Mesenchymal stem cell (in vitro differentiated cells and primary cell): ENCODE results near the gene ITIH5.

Source experiments
- DNase-seq: peaks from one replicate; pipeline ENCODE4 v3.0.0-alpha.2; 2013
- H2AFZ ChIP-seq: one replicate; pipeline ENCODE4 v1.6.1; 2013; ENCODE audit warnings: low read depth, mild to moderate bottlenecking, control low read depth, inconsistent platforms, low read length, moderate library complexity
- H2AK5ac ChIP-seq: 2 replicates; pipeline ENCODE4 v1.6.1; 2013; ENCODE audit warnings: low read length, moderate library complexity, mild to moderate bottlenecking, inconsistent platforms; ENCODE audit not compliant: severe bottlenecking
- H2BK120ac ChIP-seq: one replicate; pipeline ENCODE4 v1.6.1; 2013; ENCODE audit warnings: low read depth, mild to moderate bottlenecking, inconsistent platforms, low read length, moderate library complexity
- H2BK12ac ChIP-seq, 2 experiments: one replicate each; pipeline ENCODE4 v1.6.1; 2013; ENCODE audit warnings: inconsistent platforms in 2 of 2, low read length in 2 of 2, mild to moderate bottlenecking in 2 of 2, moderate library complexity in 2 of 2, control low read depth in 1 of 2
- H2BK15ac ChIP-seq: one replicate; pipeline ENCODE4 v1.6.1; 2013; ENCODE audit warnings: mild to moderate bottlenecking, low read depth, inconsistent platforms; ENCODE audit not compliant: poor library complexity, severe bottlenecking
- H2BK5ac ChIP-seq: 2 replicates; pipeline ENCODE4 v1.6.1; 2013; ENCODE audit warnings: low read depth, mild to moderate bottlenecking, low read length, control low read depth, inconsistent platforms; ENCODE audit not compliant: poor library complexity, severe bottlenecking
- H3K14ac ChIP-seq, 2 experiments: one replicate each; pipeline ENCODE4 v1.6.1; 2013; ENCODE audit warnings: inconsistent platforms in 2 of 2, low read length in 2 of 2, control low read depth in 1 of 2, mild to moderate bottlenecking in 1 of 2, moderate library complexity in 1 of 2
- H3K18ac ChIP-seq, 2 experiments: one replicate each; pipeline ENCODE4 v1.6.1; 2013; ENCODE audit warnings: inconsistent platforms in 2 of 2, low read length in 2 of 2, control low read depth in 1 of 2, low read depth in 1 of 2, mild to moderate bottlenecking in 1 of 2
- H3K23ac ChIP-seq, 2 experiments: one replicate each; pipeline ENCODE4 v1.6.1; 2013; ENCODE audit warnings: inconsistent platforms in 2 of 2, low read length in 2 of 2, mild to moderate bottlenecking in 2 of 2, moderate library complexity in 2 of 2, control low read depth in 1 of 2
- H3K27ac ChIP-seq: 2 replicates; pipeline ENCODE4 v1.5.1; 2013; ENCODE audit warnings: mild to moderate bottlenecking, moderate library complexity, low read length, control low read depth, inconsistent platforms; ENCODE audit not compliant: poor library complexity, severe bottlenecking
- H3K27me3 ChIP-seq, 2 experiments: 2 replicates each; pipeline versions ENCODE4 v1.6.1 to v1.7.0; 2013; ENCODE audit warnings: low read length in 2 of 2, mild to moderate bottlenecking in 2 of 2, moderate library complexity in 2 of 2, control low read depth in 1 of 2, inconsistent platforms in 1 of 2; ENCODE audit not compliant: control insufficient read depth in 1 of 2, insufficient read depth in 1 of 2
- H3K36me3 ChIP-seq, 2 experiments: 2 replicates each; pipeline versions ENCODE4 v1.6.1 to v1.7.0; 2013; ENCODE audit warnings: low read length in 2 of 2, control low read depth in 1 of 2, inconsistent platforms in 1 of 2, low read depth in 1 of 2, mild to moderate bottlenecking in 1 of 2; ENCODE audit not compliant: insufficient read depth in 2 of 2, control insufficient read depth in 1 of 2
- H3K4ac ChIP-seq, 2 experiments: one replicate each; pipeline ENCODE4 v1.6.1; 2013; ENCODE audit warnings: inconsistent platforms in 2 of 2, low read length in 2 of 2, mild to moderate bottlenecking in 2 of 2, moderate library complexity in 2 of 2, control low read depth in 1 of 2, low read depth in 1 of 2
- H3K4me1 ChIP-seq: 2 replicates; pipeline ENCODE4 v1.6.1; 2013; ENCODE audit warnings: low read depth, low read length, control low read depth; ENCODE audit not compliant: control insufficient read depth, insufficient read depth
- H3K4me2 ChIP-seq: 2 replicates; pipeline ENCODE4 v1.6.1; 2013; ENCODE audit warnings: low read length, mild to moderate bottlenecking, inconsistent platforms; ENCODE audit not compliant: poor library complexity, severe bottlenecking
- H3K4me3 ChIP-seq, 2 experiments: 2 replicates each; pipeline versions ENCODE4 v1.5.1 to v1.7.0; 2013; ENCODE audit warnings: low read length in 2 of 2, mild to moderate bottlenecking in 2 of 2, control low read depth in 1 of 2, low read depth in 1 of 2; ENCODE audit not compliant: insufficient read depth in 1 of 2
- H3K79me1 ChIP-seq: replicated peaks from 2 replicates; pipeline ENCODE4 v1.6.1; 2013; ENCODE audit warnings: mild to moderate bottlenecking, control low read depth, low read length, inconsistent platforms; ENCODE audit not compliant: poor library complexity, severe bottlenecking
- H3K9ac ChIP-seq: 2 replicates; pipeline ENCODE4 v1.7.0; 2013; ENCODE audit warnings: mild to moderate bottlenecking, low read length, moderate library complexity
- H3K9me3 ChIP-seq: 2 replicates; pipeline ENCODE4 v1.7.0; 2013; ENCODE audit warnings: mild to moderate bottlenecking, low read length; ENCODE audit not compliant: control insufficient read depth
- H4K8ac ChIP-seq: one replicate; pipeline ENCODE4 v1.6.1; 2013; ENCODE audit warnings: inconsistent platforms, mild to moderate bottlenecking, low read length, moderate library complexity
- H4K91ac ChIP-seq: one replicate; pipeline ENCODE4 v1.6.1; 2013; ENCODE audit warnings: mild to moderate bottlenecking, low read length, inconsistent platforms
- whole genome bisulfite sequencing: methylation state at CpG from one replicate; pipeline ENCODE4 v1.1.7; 2013; ENCODE audit warnings: mixed read lengths; 5-methylcytosine and 5-hydroxymethylcytosine counted together

The ITIH5 gene

GRCh38 chr10:7518693-7519092 lies 148.1 kb downstream of the ITIH5 start:
- Histone ChIP-seq H3K9me3 (no peaks in the 10 kb centered on the region), H3K4me3 (no peak overlapping the region), H2AFZ (no peak overlapping the region), H3K4me2 (no peak overlapping the region), H2AK5ac (no peak overlapping the region), H2BK120ac (no peak overlapping the region), H3K23ac (no peak overlapping the region), H2BK5ac (no peak overlapping the region), H2BK12ac (no peak overlapping the region), H3K18ac (no peak overlapping the region), H3K27ac (no peak overlapping the region), H3K79me1 (no peaks in the 10 kb centered on the region), H2BK15ac (no peak overlapping the region), H3K9ac (no peak overlapping the region), H3K14ac (no peak overlapping the region), H3K36me3 (no peaks in the 10 kb centered on the region), H4K8ac (no peak overlapping the region), H3K4ac (no peak overlapping the region), H3K4me1 (peaks cover 2% of the 10 kb centered on the region), H4K91ac (no peak overlapping the region), H3K27me3 (peaks cover 7 to 39% of the 10 kb centered on the region in 2 experiments)
- 100% methylated on average over 1 of the region's 1 CpG for WGBS
- DNase-seq, result no peak

GRCh38 chr10:7515439-7515838 lies 151.3 kb downstream of the ITIH5 start:
- Histone ChIP-seq H2BK5ac (no peak overlapping the region), H3K14ac (no peak overlapping the region), H2BK120ac (no peak overlapping the region), H3K9me3 (no peaks in the 10 kb centered on the region), H3K18ac (no peak overlapping the region), H3K4me2 (no peak overlapping the region), H3K27ac (no peak overlapping the region), H3K4me1 (no peaks in the 10 kb centered on the region), H3K36me3 (no peaks in the 10 kb centered on the region), H2AFZ (no peak overlapping the region), H2BK15ac (no peak overlapping the region), H2BK12ac (no peak overlapping the region), H3K79me1 (no peaks in the 10 kb centered on the region), H4K8ac (no peak overlapping the region), H4K91ac (no peak overlapping the region), H3K4ac (no peak overlapping the region), H3K4me3 (no peak overlapping the region), H3K9ac (no peak overlapping the region), H3K27me3 (peaks cover 0 to 27% of the 10 kb centered on the region in 2 experiments), H2AK5ac (no peak overlapping the region), H3K23ac (no peak overlapping the region)
- 68% methylated on average over 5 of the region's 5 CpGs for WGBS
- no peak for DNase-seq

GRCh38 chr10:7513936-7514335 lies 152.8 kb downstream of the ITIH5 start:
- H2AK5ac ChIP-seq, result no peak overlapping the region
- no peak overlapping the region for H2BK15ac ChIP-seq
- no peak overlapping the region for H3K14ac ChIP-seq
- no peak for DNase-seq
- H3K4ac ChIP-seq, result no peak overlapping the region
- H2AFZ ChIP-seq, result no peak overlapping the region
- no peak overlapping the region for H2BK5ac ChIP-seq
- H3K36me3 ChIP-seq, result no peaks in the 10 kb centered on the region
- no peak overlapping the region for H2BK120ac ChIP-seq
- H3K27me3 ChIP-seq, result peaks cover 0 to 27% of the 10 kb centered on the region in 2 experiments
- 26% methylated on average over 4 of the region's 4 CpGs for whole genome bisulfite sequencing
- H3K4me2 ChIP-seq, result no peak overlapping the region
- no peak overlapping the region for H4K8ac ChIP-seq
- no peak overlapping the region for H2BK12ac ChIP-seq
- H3K4me1 ChIP-seq, result no peaks in the 10 kb centered on the region
- H4K91ac ChIP-seq, result no peak overlapping the region
- H3K23ac ChIP-seq, result no peak overlapping the region
- H3K9me3 ChIP-seq, result no peaks in the 10 kb centered on the region
- peak overlapping the region in 1 of 2 experiments; percentile 28 for H3K4me3 ChIP-seq
- no peak overlapping the region for H3K18ac ChIP-seq
- no peak overlapping the region for H3K27ac ChIP-seq
- H3K9ac ChIP-seq, result no peak overlapping the region
- no peaks in the 10 kb centered on the region for H3K79me1 ChIP-seq

DNA sequence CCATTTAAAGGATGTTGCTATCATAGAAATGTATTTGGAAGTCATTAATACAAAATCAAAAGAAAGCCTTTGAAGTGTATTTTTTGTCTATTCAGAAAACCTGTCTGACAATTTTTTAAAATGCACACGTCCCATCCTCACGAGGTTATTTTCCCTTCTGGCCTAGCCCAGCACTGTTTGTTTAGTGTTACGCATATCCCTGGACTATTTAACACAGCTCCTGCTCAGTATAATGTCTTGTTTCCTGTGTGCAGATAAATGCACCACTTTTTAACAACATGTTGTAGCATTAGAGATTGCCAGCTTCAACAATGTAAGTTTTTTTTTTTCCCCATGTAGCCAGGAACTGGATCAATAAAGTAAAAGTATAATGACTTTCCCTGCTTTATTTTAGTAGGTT lies 153.3 kb downstream of the ITIH5 start:
- DNase-seq, result no peak
- Histone ChIP-seq H3K23ac (no peak overlapping the region), H3K9ac (no peak overlapping the region), H3K36me3 (no peaks in the 10 kb centered on the region), H2BK12ac (no peak overlapping the region), H2AFZ (no peak overlapping the region), H3K4ac (no peak overlapping the region), H3K18ac (no peak overlapping the region), H2AK5ac (no peak overlapping the region), H3K79me1 (no peaks in the 10 kb centered on the region), H4K8ac (no peak overlapping the region), H3K4me2 (no peak overlapping the region), H2BK5ac (no peak overlapping the region), H2BK15ac (no peak overlapping the region), H3K4me3 (no peak overlapping the region), H3K4me1 (no peaks in the 10 kb centered on the region), H3K9me3 (no peaks in the 10 kb centered on the region), H4K91ac (no peak overlapping the region), H3K14ac (no peak overlapping the region), H2BK120ac (no peak overlapping the region), H3K27me3 (peaks cover 0 to 25% of the 10 kb centered on the region in 2 experiments), H3K27ac (no peak overlapping the region)
- WGBS, result 39% methylated on average over 3 of the region's 3 CpGs
